Activated CD4-positive, alpha-beta memory T cell treated with anti-CD3 and anti-CD28 coated beads for 36 hours (primary cell): ENCODE results near the gene TRIAP1. TPM values are rescaled to one million over a fixed set of nuclear protein-coding genes. Genes with fewer than 3 reads are reported as not detected.
A peak's percentile ranks its signal among the peaks of the same experiment; 100 is the strongest.
"Not testable (repeated sequence)": the region's sequence is repeated elsewhere in the genome, so short reads cannot be mapped to it uniquely, and the experiment has no call there.

Experiments
- CTCF ChIA-PET: fragments of 350-600 bp; sonication (Branson Sonifier 250); formaldehyde crosslinking; loops from one replicate; lab custom pipeline; 2021; ENCODE audit warnings: antibody characterized with exemption, inconsistent platforms; lab: Charles Lee
- POLR2A ChIA-PET: fragments of 350-600 bp; sonication (Branson Sonifier 250); formaldehyde crosslinking; loops from one replicate; lab custom pipeline; 2021; ENCODE audit warnings: antibody characterized with exemption; lab: Charles Lee
- DNase-seq: peaks from one replicate; pipeline ENCODE4 v3.0.0-alpha.2; 2020
- H3K27ac Mint-ChIP-seq: one replicate; pipeline ENCODE4 v1.8.0; 2021; ENCODE audit warnings: mixed read lengths
- H3K27me3 Mint-ChIP-seq: one replicate; pipeline ENCODE4 v1.8.0; 2021; ENCODE audit warnings: mixed read lengths
- H3K36me3 Mint-ChIP-seq: one replicate; pipeline ENCODE4 v1.8.0; 2021; ENCODE audit warnings: mixed read lengths
- H3K4me1 Mint-ChIP-seq: one replicate; pipeline ENCODE4 v1.8.0; 2021; ENCODE audit warnings: low read depth, mixed read lengths
- H3K4me3 Mint-ChIP-seq: one replicate; pipeline ENCODE4 v1.8.0; 2021; ENCODE audit warnings: mild to moderate bottlenecking, mixed read lengths
- H3K9me3 Mint-ChIP-seq: one replicate; pipeline ENCODE4 v1.8.0; 2021; ENCODE audit warnings: mixed read lengths
- intact Hi-C: fragments of 100-400 bp; cut with micrococcal nuclease; formaldehyde crosslinking; loops from one replicate; pipeline ENCODE4 v1.15.1; 2023
- total RNA-seq, 2 experiments: library from RNA; stranded (reverse); gene quantifications; one replicate each; pipeline ENCODE4 v1.2.3, GENCODE V29; 2021

Gene TRIAP1
- total RNA-seq, 2 experiments from 2014 or later = 32.2 to 34.6 TPM

- intact Hi-C loops = loop anchor here (2.0 kb wide), 2 partner anchors 21 to 47 kb away; partner anchors contain the start of gene SRSF9
- CTCF ChIA-PET = interaction anchor here (0.9 to 1.5 kb wide), 4 partner anchors 9 to 21 kb away, joined by 3 to 6 read pairs (median 6); no protein-coding TSS in a partner anchor
- Mint-ChIP-seq H3K27me3 (peaks cover 1% of the 10 kb centered on the region), H3K9me3 (no peaks in the 10 kb centered on the region), H3K4me1 (peaks cover 34% of the 10 kb centered on the region), H3K4me3 (peak overlapping the region; percentile 93), H3K36me3 (peaks cover 26% of the 10 kb centered on the region), H3K27ac (no peak overlapping the region)
- POLR2A ChIA-PET = no interaction called here
- DNase-seq = no peak
These were observed 1.8 kb upstream of the TRIAP1 start for GRCh38 chr12:120447992-120448391.

- ChIA-PET POLR2A (interaction anchor here (0.8 to 1.7 kb wide), 3 partner anchors 17 to 155 kb away, joined by 3 to 7 read pairs (median 4); partner anchors contain the start of genes RNU4-2 and SRSF9), CTCF (interaction anchor here (1.2 to 1.9 kb wide), 4 partner anchors 8 to 91 kb away, joined by 3 to 6 read pairs (median 5); no protein-coding TSS in a partner anchor)
- not testable (repeated sequence) for H3K27me3 Mint-ChIP-seq, DNase-seq, H3K9me3 Mint-ChIP-seq
- Mint-ChIP-seq H3K36me3 (peaks cover 25% of the 10 kb centered on the region), H3K4me1 (peaks cover 34% of the 10 kb centered on the region), H3K4me3 (peak overlapping the region; percentile 93), H3K27ac (peak overlapping the region; percentile 94)
- intact Hi-C loops = loop anchor here (2.0 kb wide), 2 partner anchors 22 to 48 kb away; partner anchors contain the start of gene SRSF9
These were observed 627 bp upstream of the TRIAP1 start for GRCh38 chr12:120446844-120447178.

GRCh38 chr12:120444676-120445075 lies 1.5 kb downstream of the TRIAP1 start:
- no peak overlapping the region for H3K27ac Mint-ChIP-seq
- peaks cover 1% of the 10 kb centered on the region for H3K27me3 Mint-ChIP-seq
- CTCF ChIA-PET = interaction anchor here (1.7 to 1.8 kb wide), 2 partner anchors 9 to 25 kb away, joined by 5 to 6 read pairs; partner anchors contain the start of gene SRSF9
- H3K4me1 Mint-ChIP-seq = peaks cover 44% of the 10 kb centered on the region
- POLR2A ChIA-PET = interaction anchor here (0.6 kb wide), 1 partner anchor 14 kb away, joined by 5 read pairs; no protein-coding TSS in a partner anchor
- intact Hi-C loops = no loop called here
- H3K4me3 Mint-ChIP-seq = peak overlapping the region; percentile 93
- no peak for DNase-seq
- H3K36me3 Mint-ChIP-seq = peaks cover 29% of the 10 kb centered on the region
- H3K9me3 Mint-ChIP-seq = no peaks in the 10 kb centered on the region

GRCh38 chr12:120439646-120440247 lies 6.4 kb downstream of the TRIAP1 start:
- DNase-seq = peak; percentile 85
- Mint-ChIP-seq H3K27me3 (no peaks in the 10 kb centered on the region), H3K36me3 (peaks cover 21% of the 10 kb centered on the region), H3K4me3 (peak overlapping the region; percentile 39), H3K27ac (peak overlapping the region; percentile 45), H3K9me3 (no peaks in the 10 kb centered on the region), H3K4me1 (peaks cover 32% of the 10 kb centered on the region)
- intact Hi-C loops = loop anchor here (1.0 to 5.0 kb wide), 6 partner anchors 57 to 247 kb away; partner anchors contain the start of genes DYNLL1, MLEC, POP5 and RPLP0
- CTCF ChIA-PET = interaction anchor here (0.6 to 2.5 kb wide), 17 partner anchors 9 to 211 kb away, joined by 3 to 7 read pairs (median 4); partner anchors contain the start of genes DYNLL1 and SRSF9
- POLR2A ChIA-PET = interaction anchor here (1.4 kb wide), 1 partner anchor 29 kb away, joined by 3 read pairs; no protein-coding TSS in a partner anchor

- no peaks in the 10 kb centered on the region for H3K9me3 Mint-ChIP-seq
- DNase-seq = no peak
- H3K27me3 Mint-ChIP-seq = no peaks in the 10 kb centered on the region
- POLR2A ChIA-PET = interaction anchor here (1.1 to 1.3 kb wide), 3 partner anchors 30 to 177 kb away, joined by 3 to 4 read pairs (median 4); no protein-coding TSS in a partner anchor
- H3K4me1 Mint-ChIP-seq = peaks cover 22% of the 10 kb centered on the region
- intact Hi-C loops = loop anchor here (1.0 to 5.0 kb wide), 10 partner anchors 31 to 322 kb away; partner anchors contain the start of genes DYNLL1, MLEC, POP5 and RAB35
- H3K4me3 Mint-ChIP-seq = peak overlapping the region; percentile 99
- peaks cover 13% of the 10 kb centered on the region for H3K36me3 Mint-ChIP-seq
- H3K27ac Mint-ChIP-seq = peak overlapping the region; percentile 92
- CTCF ChIA-PET = interaction anchor here (0.6 to 2.5 kb wide), 14 partner anchors 9 to 366 kb away, joined by 3 to 9 read pairs (median 4); partner anchors contain the start of gene SRSF9
These were observed 7.5 kb downstream of the TRIAP1 start for GRCh38 chr12:120438495-120439198.

GRCh38 chr12:120437735-120438494 lies 8.3 kb downstream of the TRIAP1 start, which contains the start of gene COX6A1:
Gene COX6A1 (plus strand): TSS chr12:120438113. CDS start chr12:120438127, 14 bp downstream.
- peak within 1 kb of the TSS; percentile 99 for H3K4me3 Mint-ChIP-seq
- no peaks in the 10 kb centered on the region for H3K9me3 Mint-ChIP-seq
- H3K36me3 Mint-ChIP-seq = peaks cover 13% of the 10 kb centered on the region
- CTCF ChIA-PET = interaction anchor here (0.6 to 2.5 kb wide), 12 partner anchors 9 to 366 kb away, joined by 3 to 9 read pairs (median 4); partner anchors contain the start of gene SRSF9
- H3K27me3 Mint-ChIP-seq = peaks cover 2% of the 10 kb centered on the region
- intact Hi-C loops = loop anchor here (1.0 to 5.0 kb wide), 9 partner anchors 31 to 322 kb away; partner anchors contain the start of genes DYNLL1, MLEC, RAB35 and RNF10
- H3K4me1 Mint-ChIP-seq = peaks cover 22% of the 10 kb centered on the region
- POLR2A ChIA-PET = interaction anchor here (0.5 to 1.3 kb wide), 6 partner anchors 8 to 251 kb away, joined by 3 to 7 read pairs (median 4); no protein-coding TSS in a partner anchor
- peak; percentile 99 for DNase-seq
- H3K27ac Mint-ChIP-seq = peak within 1 kb of the TSS; percentile 92

- no peak overlapping the region for H3K4me3 Mint-ChIP-seq
- POLR2A ChIA-PET = no interaction called here
- H3K9me3 Mint-ChIP-seq = no peaks in the 10 kb centered on the region
- H3K27me3 Mint-ChIP-seq = peaks cover 4% of the 10 kb centered on the region
- no peak for DNase-seq
- peaks cover 11% of the 10 kb centered on the region for H3K4me1 Mint-ChIP-seq
- no peak overlapping the region for H3K27ac Mint-ChIP-seq
- intact Hi-C loops = no loop called here
- H3K36me3 Mint-ChIP-seq = no peaks in the 10 kb centered on the region
- CTCF ChIA-PET = interaction anchor here (1.6 to 2.9 kb wide), 2 partner anchors 33 to 75 kb away, joined by 3 to 21 read pairs; no protein-coding TSS in a partner anchor
These were observed 13.2 kb downstream of the TRIAP1 start for GRCh38 chr12:120432772-120433525.

GRCh38 chr12:120429368-120429767 lies 16.8 kb downstream of the TRIAP1 start:
- Mint-ChIP-seq H3K27ac (no peak overlapping the region), H3K9me3 (no peaks in the 10 kb centered on the region), H3K36me3 (no peaks in the 10 kb centered on the region), H3K4me3 (no peak overlapping the region), H3K27me3 (peaks cover 4% of the 10 kb centered on the region), H3K4me1 (peaks cover 6% of the 10 kb centered on the region)
- CTCF ChIA-PET = interaction anchor here (0.9 to 3.0 kb wide), 10 partner anchors 9 to 201 kb away, joined by 3 to 16 read pairs (median 4); partner anchors contain the start of gene PXN
- POLR2A ChIA-PET = no interaction called here
- no peak for DNase-seq
- intact Hi-C loops = no loop called here

- ChIA-PET POLR2A (interaction anchor here (0.5 kb wide), 1 partner anchor 171 kb away, joined by 4 read pairs; no protein-coding TSS in a partner anchor), CTCF (interaction anchor here (0.8 to 3.0 kb wide), 7 partner anchors 10 to 73 kb away, joined by 3 to 16 read pairs (median 5); no protein-coding TSS in a partner anchor)
- Mint-ChIP-seq H3K4me1 (peaks cover 6% of the 10 kb centered on the region), H3K9me3 (no peaks in the 10 kb centered on the region), H3K36me3 (no peaks in the 10 kb centered on the region), H3K27ac (no peak overlapping the region), H3K27me3 (peaks cover 4% of the 10 kb centered on the region), H3K4me3 (no peak overlapping the region)
- intact Hi-C loops = no loop called here
- DNase-seq = no peak
These were observed 17.5 kb downstream of the TRIAP1 start for GRCh38 chr12:120428597-120429229.

- H3K4me1 Mint-ChIP-seq = peaks cover 3% of the 10 kb centered on the region
- CTCF ChIA-PET = no interaction called here
- intact Hi-C loops = no loop called here
These were observed 20.4 kb downstream of the TRIAP1 start for GRCh38 chr12:120425797-120426196.

More at GRCh38 chr12:120425797-120426196, 20.4 kb downstream of the TRIAP1 start:
- H3K4me3 Mint-ChIP-seq = no peak overlapping the region
- POLR2A ChIA-PET = no interaction called here
- no peaks in the 10 kb centered on the region for H3K27me3 Mint-ChIP-seq
- no peak for DNase-seq
- H3K36me3 Mint-ChIP-seq = no peaks in the 10 kb centered on the region
- no peaks in the 10 kb centered on the region for H3K9me3 Mint-ChIP-seq
- no peak overlapping the region for H3K27ac Mint-ChIP-seq
